Keratinocyte (primary cell): ENCODE results near the gene CHPF. TPM values are rescaled to one million over a fixed set of nuclear protein-coding genes. Genes with fewer than 3 reads are reported as not detected.
A peak's percentile ranks its signal among the peaks of the same experiment; 100 is the strongest.

Experiments used
- DNase-seq: peaks from one replicate; pipeline ENCODE4 v3.0.0-alpha.2; 2011; ENCODE audit warnings: low read depth, missing footprints, low spot score
- FAIRE-seq: peaks from 2 replicates; lab custom pipeline; 2011; peaks lifted over from hg19 to GRCh38; lab: Jason Lieb, UNC
- H2AFZ ChIP-seq: 2 replicates; pipeline ENCODE4 v1.6.0; 2012; ENCODE audit warnings: low read length, control low read depth, inconsistent platforms; ENCODE audit not compliant: control insufficient read depth
- H3K27ac ChIP-seq: 2 replicates; pipeline ENCODE4 v1.5.1; 2011; ENCODE audit warnings: low read length; ENCODE audit not compliant: control insufficient read depth, insufficient read depth
- H3K27me3 ChIP-seq: 3 replicates; pipeline ENCODE4 v1.6.0; 2011; ENCODE audit warnings: low read length; ENCODE audit not compliant: control insufficient read depth, insufficient read depth; ENCODE audit errors: extremely low read depth
- H3K36me3 ChIP-seq, 2 experiments: 2 replicates in 1 of 2; 3 replicates in 1 of 2; pipeline ENCODE4 v1.5.1; 2011; ENCODE audit warnings: low read length in 2 of 2, mild to moderate bottlenecking in 1 of 2; ENCODE audit not compliant: control insufficient read depth in 2 of 2, insufficient read depth in 2 of 2; ENCODE audit errors: extremely low read depth in 1 of 2
- H3K4me1 ChIP-seq: 3 replicates; pipeline ENCODE4 v1.5.1; 2011; ENCODE audit warnings: low read length; ENCODE audit not compliant: control insufficient read depth, insufficient read depth; ENCODE audit errors: extremely low read depth
- H3K4me2 ChIP-seq: 3 replicates; pipeline ENCODE4 v1.6.0; 2011; ENCODE audit warnings: low read depth, low read length; ENCODE audit not compliant: control insufficient read depth, insufficient read depth; ENCODE audit errors: extremely low read depth
- H3K4me3 ChIP-seq, 3 experiments: fragments of 200-600 bp in 1 of 3; sonication (generic) in 1 of 3; 2 replicates in 2 of 3; 3 replicates in 1 of 3; pipeline ENCODE4 v1.5.1; 2011 to 2016; ENCODE audit warnings: low read length in 3 of 3, mild to moderate bottlenecking in 3 of 3, control low read depth in 2 of 3, inconsistent platforms in 1 of 3, low read depth in 1 of 3, mixed read lengths in 1 of 3, mixed run types in 1 of 3, moderate library complexity in 1 of 3; ENCODE audit not compliant: control insufficient read depth in 2 of 3, insufficient read depth in 2 of 3; ENCODE audit errors: extremely low read depth in 1 of 3
- H3K79me2 ChIP-seq: 2 replicates; pipeline ENCODE4 v1.6.0; 2012; ENCODE audit warnings: low read length; ENCODE audit not compliant: control insufficient read depth, insufficient read depth
- H3K9ac ChIP-seq: 3 replicates; pipeline ENCODE4 v1.6.0; 2011; ENCODE audit warnings: low read length; ENCODE audit not compliant: control insufficient read depth, insufficient read depth; ENCODE audit errors: extremely low read depth
- H3K9me1 ChIP-seq: 3 replicates; pipeline ENCODE4 v1.6.0; 2011; ENCODE audit warnings: low read length; ENCODE audit not compliant: control insufficient read depth, insufficient read depth; ENCODE audit errors: extremely low read depth
- H3K9me3 ChIP-seq: 2 replicates; pipeline ENCODE4 v1.5.1; 2012; ENCODE audit warnings: low read depth, low read length; ENCODE audit not compliant: control insufficient read depth
- H4K20me1 ChIP-seq: 3 replicates; pipeline ENCODE4 v1.6.0; 2011; ENCODE audit warnings: low read length; ENCODE audit not compliant: control insufficient read depth, insufficient read depth; ENCODE audit errors: extremely low read depth
- EZH2 ChIP-seq: IDR thresholded peaks from one replicate; pipeline ENCODE4 v1.6.1; 2012; ENCODE audit warnings: inconsistent platforms, mild to moderate bottlenecking, low read length, moderate library complexity
- dilution Hi-C: fragments of 300-500 bp; cut with MboI; formaldehyde crosslinking; loops from one replicate; pipeline ENCODE4 v1.7.0; 2020; ENCODE audit warnings: low sequenced_read_pairs; ENCODE audit not compliant: extremely low pct_ligation_motif_present
- polyA minus RNA-seq, 3 experiments: library from RNA; depleted of rRNA, polyadenylated mRNA; stranded (reverse); fragments of >200 nt; gene quantifications; 1 replicate in 1 of 3; 2 replicates in 1 of 3; 3 replicates in 1 of 3; pipeline ENCODE4 v1.2.3, GENCODE V29; 2011
- polyA plus RNA-seq, 5 experiments: library from polyadenylated mRNA; depleted of rRNA in 3 of 5; stranded (reverse) in 3 of 5; stranded (forward) in 1 of 5; unstranded in 1 of 5; fragments of >200 nt; gene quantifications; 1 replicate in 1 of 5; 2 replicates in 3 of 5; 3 replicates in 1 of 5; pipeline versions ENCODE4 v1.2.1 to v1.2.3, GENCODE V29; 2011 to 2012; ENCODE audit warnings: missing spikeins in 2 of 5, low read depth in 1 of 5, low replicate concordance in 1 of 5
- TF ChIP-seq, protein P1 (sequence below), 3 experiments: IDR thresholded peaks in 1 of 3; conservative IDR thresholded peaks in 1 of 3; optimal IDR thresholded peaks in 1 of 3; 2 replicates in 2 of 3; 3 replicates in 1 of 3; pipeline versions ENCODE3 to v1.5.1; 2011; ENCODE audit warnings: low read length in 3 of 3, mild to moderate bottlenecking in 3 of 3, moderate library complexity in 2 of 3, control low read depth in 1 of 3, inconsistent platforms in 1 of 3; ENCODE audit not compliant: insufficient read depth in 2 of 3; ENCODE audit errors: extremely low read depth in 1 of 3

The CHPF gene, protein sequence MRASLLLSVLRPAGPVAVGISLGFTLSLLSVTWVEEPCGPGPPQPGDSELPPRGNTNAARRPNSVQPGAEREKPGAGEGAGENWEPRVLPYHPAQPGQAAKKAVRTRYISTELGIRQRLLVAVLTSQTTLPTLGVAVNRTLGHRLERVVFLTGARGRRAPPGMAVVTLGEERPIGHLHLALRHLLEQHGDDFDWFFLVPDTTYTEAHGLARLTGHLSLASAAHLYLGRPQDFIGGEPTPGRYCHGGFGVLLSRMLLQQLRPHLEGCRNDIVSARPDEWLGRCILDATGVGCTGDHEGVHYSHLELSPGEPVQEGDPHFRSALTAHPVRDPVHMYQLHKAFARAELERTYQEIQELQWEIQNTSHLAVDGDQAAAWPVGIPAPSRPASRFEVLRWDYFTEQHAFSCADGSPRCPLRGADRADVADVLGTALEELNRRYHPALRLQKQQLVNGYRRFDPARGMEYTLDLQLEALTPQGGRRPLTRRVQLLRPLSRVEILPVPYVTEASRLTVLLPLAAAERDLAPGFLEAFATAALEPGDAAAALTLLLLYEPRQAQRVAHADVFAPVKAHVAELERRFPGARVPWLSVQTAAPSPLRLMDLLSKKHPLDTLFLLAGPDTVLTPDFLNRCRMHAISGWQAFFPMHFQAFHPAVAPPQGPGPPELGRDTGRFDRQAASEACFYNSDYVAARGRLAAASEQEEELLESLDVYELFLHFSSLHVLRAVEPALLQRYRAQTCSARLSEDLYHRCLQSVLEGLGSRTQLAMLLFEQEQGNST
- polyA plus RNA-seq, result 24.4 to 63.7 TPM (median 50.9 TPM) in 3 replicates
- 12.2 TPM for polyA plus RNA-seq (2011; ENCODE audit: low read depth)
- 23.4 and 59.7 TPM in 2 replicates for polyA plus RNA-seq (2011; cell fraction: cytosol; rRNA removed)
- polyA plus RNA-seq (2011; cell fraction: nucleus; rRNA removed), result 82.1 and 134 TPM in 2 replicates
- 67.0 and 81.8 TPM in 2 replicates for polyA plus RNA-seq (2012; ENCODE audit: low replicate concordance)
- polyA minus RNA-seq, result 24.4 to 61.4 TPM (median 36.5 TPM) in 3 replicates
- polyA minus RNA-seq (2011; cell fraction: cytosol; rRNA and poly(A)+ RNA removed), result 159 TPM
- 132 and 181 TPM in 2 replicates for polyA minus RNA-seq (2011; cell fraction: nucleus; rRNA and poly(A)+ RNA removed)

DNA sequence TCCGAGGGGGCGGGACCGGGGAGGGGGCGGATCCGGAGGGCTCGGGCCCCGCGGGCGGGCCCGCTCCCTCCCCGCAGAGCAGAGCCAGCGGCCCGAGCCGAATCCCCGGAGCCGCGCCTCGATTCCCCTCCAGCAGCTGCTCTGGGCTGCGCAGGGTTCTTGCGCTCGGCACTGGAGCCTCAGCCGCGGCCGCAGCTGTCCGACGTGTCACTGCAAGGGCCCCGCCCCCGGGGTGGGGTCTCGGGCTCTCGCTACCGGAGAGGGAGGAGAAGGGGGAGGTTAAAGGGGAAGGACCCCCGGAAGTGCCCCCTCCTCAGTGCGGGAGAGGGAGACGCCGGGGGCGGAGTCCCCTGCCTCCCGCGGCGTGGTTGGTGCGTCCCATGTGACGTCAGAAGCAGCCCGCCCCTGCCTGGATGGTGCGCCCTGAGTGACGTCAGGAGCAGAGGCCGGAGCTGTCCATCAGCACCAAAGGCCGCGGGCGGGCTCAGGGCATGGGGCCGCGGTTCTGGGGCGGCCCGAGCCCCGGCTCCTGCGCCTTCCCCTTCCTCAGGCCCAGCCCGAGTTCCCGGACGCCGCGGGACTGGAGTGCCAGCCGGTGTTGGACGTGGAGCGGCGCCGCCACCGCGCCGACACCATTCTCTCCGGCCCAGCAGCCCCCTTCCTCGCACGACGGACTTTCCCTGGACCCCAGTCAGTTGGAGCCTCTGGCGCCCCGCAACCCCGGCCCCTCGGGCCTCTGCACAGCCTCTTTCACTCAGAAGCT is at the start of gene CHPF, which contains the start of gene TMEM198:
Gene CHPF, minus strand, starts transcription at position 214 of the 763 bp plus-strand sequence. CDS start 271 bp downstream, outside the sequence.
Gene TMEM198, plus strand, starts transcription at position 433 of the 763 bp plus-strand sequence. CDS start 700 bp downstream, outside the sequence.
- H3K9me1 ChIP-seq, result no peaks in the 10 kb centered on the region
- H3K4me3 ChIP-seq, result peak within 1 kb of the TSS; percentile 85 to 97 (median 92)
- peak within 1 kb of the TSS; percentile 90 for H3K9ac ChIP-seq
- peaks cover 7% of the 10 kb centered on the region for H4K20me1 ChIP-seq
- peaks cover 11% of the 10 kb centered on the region for H3K4me1 ChIP-seq
- H3K36me3 ChIP-seq, result peaks cover 20% of the 10 kb centered on the region in 2 experiments
- FAIRE-seq (peak; percentile 49), DNase-seq (peak; percentile 92)
- TF ChIP-seq, protein P1, sequence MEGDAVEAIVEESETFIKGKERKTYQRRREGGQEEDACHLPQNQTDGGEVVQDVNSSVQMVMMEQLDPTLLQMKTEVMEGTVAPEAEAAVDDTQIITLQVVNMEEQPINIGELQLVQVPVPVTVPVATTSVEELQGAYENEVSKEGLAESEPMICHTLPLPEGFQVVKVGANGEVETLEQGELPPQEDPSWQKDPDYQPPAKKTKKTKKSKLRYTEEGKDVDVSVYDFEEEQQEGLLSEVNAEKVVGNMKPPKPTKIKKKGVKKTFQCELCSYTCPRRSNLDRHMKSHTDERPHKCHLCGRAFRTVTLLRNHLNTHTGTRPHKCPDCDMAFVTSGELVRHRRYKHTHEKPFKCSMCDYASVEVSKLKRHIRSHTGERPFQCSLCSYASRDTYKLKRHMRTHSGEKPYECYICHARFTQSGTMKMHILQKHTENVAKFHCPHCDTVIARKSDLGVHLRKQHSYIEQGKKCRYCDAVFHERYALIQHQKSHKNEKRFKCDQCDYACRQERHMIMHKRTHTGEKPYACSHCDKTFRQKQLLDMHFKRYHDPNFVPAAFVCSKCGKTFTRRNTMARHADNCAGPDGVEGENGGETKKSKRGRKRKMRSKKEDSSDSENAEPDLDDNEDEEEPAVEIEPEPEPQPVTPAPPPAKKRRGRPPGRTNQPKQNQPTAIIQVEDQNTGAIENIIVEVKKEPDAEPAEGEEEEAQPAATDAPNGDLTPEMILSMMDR (optimal IDR thresholded peaks at IDR 0.05 in 1 of 3, IDR thresholded peaks at IDR 0.05 in 1 of 3, conservative IDR thresholded peaks at IDR 0.05 in 1 of 3; ENCODE audit: extremely low read depth in 1 of 3, insufficient read depth in 2 of 3, low read length in 3 of 3), result no peak
- peaks cover 33% of the 10 kb centered on the region for H3K79me2 ChIP-seq
- no peaks in the 10 kb centered on the region for H3K27me3 ChIP-seq
- H3K4me2 ChIP-seq, result peak within 1 kb of the TSS; percentile 84
- H3K27ac ChIP-seq, result peak within 1 kb of the TSS; percentile 65
- H2AFZ ChIP-seq, result peak within 1 kb of the TSS; percentile 54
- dilution Hi-C loops, result no loop called here
- no peaks in the 10 kb centered on the region for H3K9me3 ChIP-seq

DNA sequence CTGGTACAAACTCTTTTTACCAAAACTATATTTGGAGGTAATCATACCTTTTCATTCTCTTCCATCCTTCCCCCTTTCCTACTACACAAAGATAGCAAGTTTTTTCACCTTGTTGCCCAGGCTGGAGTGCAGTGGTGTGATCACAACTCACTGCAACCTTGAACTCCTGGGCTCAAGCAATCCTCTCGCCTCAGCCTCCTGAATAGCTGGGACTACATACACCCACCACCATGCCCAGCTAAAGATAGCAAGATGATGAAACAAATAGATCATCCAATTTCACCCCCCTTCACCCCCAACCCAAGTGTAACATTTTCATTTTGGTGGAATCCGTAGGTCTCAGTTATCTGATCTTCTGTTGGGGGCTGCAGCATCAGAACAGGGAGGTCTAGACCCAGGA is 49.5 kb upstream of the CHPF start:
- dilution Hi-C loops, result no loop called here
- FAIRE-seq, result no peak

More for the DNA sequence above, 49.5 kb upstream of the CHPF start:
- Histone ChIP-seq H3K4me2 (no peak overlapping the region), H3K9ac (no peak overlapping the region), H4K20me1 (no peaks in the 10 kb centered on the region), H3K4me3 (no peak overlapping the region), H3K36me3 (no peaks in the 10 kb centered on the region), H3K9me1 (no peaks in the 10 kb centered on the region), H3K4me1 (peaks cover 5% of the 10 kb centered on the region), H3K79me2 (peaks cover 1% of the 10 kb centered on the region), H3K27ac (no peak overlapping the region), H3K27me3 (no peaks in the 10 kb centered on the region), H2AFZ (no peak overlapping the region), H3K9me3 (no peaks in the 10 kb centered on the region)
- no peak for DNase-seq
- TF ChIP-seq, protein P1 (optimal IDR thresholded peaks at IDR 0.05 in 1 of 3, IDR thresholded peaks at IDR 0.05 in 1 of 3, conservative IDR thresholded peaks at IDR 0.05 in 1 of 3; ENCODE audit: extremely low read depth in 1 of 3, insufficient read depth in 2 of 3, low read length in 3 of 3), result no peak
- no peak for TF ChIP-seq EZH2
